Breast epithelium (tissue), 3 donors: Measurements from ENCODE around the gene CLIP2.

ENCODE experiments used
- CTCF ChIP-seq, 3 donors: fragments of 450-650 bp; IDR thresholded peaks; one replicate each; pipeline ENCODE4 v1.5.1; 2016 to 2017; ENCODE audit warnings: antibody characterized with exemption in 3 of 3, mild to moderate bottlenecking in 3 of 3, moderate library complexity in 3 of 3
- POLR2A ChIP-seq: fragments of 450-650 bp; IDR thresholded peaks from one replicate; pipeline ENCODE4 v1.6.1; 2016; ENCODE audit warnings: antibody characterized with exemption, mild to moderate bottlenecking, moderate library complexity
- POLR2AphosphoS5 ChIP-seq, 3 donors: sonication (generic); formaldehyde crosslinking; IDR thresholded peaks; one replicate each; pipeline ENCODE4 v1.6.1; 2017; ENCODE audit warnings: antibody characterized with exemption in 3 of 3

- TF ChIP-seq CTCF (IDR thresholded peaks at IDR 0.05) = no peak
- TF ChIP-seq POLR2AphosphoS5 (IDR thresholded peaks at IDR 0.05) = peak in 1 of 3 donors; percentile 9
- TF ChIP-seq POLR2A = no peak
Measured at GRCh38 chr7:74453322-74454011, 164.3 kb downstream of the CLIP2 start, which contains the start of gene GTF2IRD1.
